WTC11 (cell line): ENCODE data around the gene RAB1B. TPM values are rescaled to one million over a fixed set of nuclear protein-coding genes. Genes with fewer than 3 reads are reported as not detected.

Source experiments
- ATAC-seq: fragments of 200-7000 bp; cut with Tn5 transposase; 2 replicates; pipeline ENCODE4 v1.10.0; 2021; ENCODE audit warnings: mild to moderate bottlenecking, moderate library complexity
- CTCF ChIA-PET: fragments of 300-600 bp; sonication (Branson Sonifier 250); formaldehyde crosslinking; loops from one replicate; lab custom pipeline; 2021; ENCODE audit warnings: antibody characterized with exemption; lab: Charles Lee
- POLR2A ChIA-PET: fragments of 350-600 bp; sonication (Branson Sonifier 250); formaldehyde crosslinking; loops from one replicate; lab custom pipeline; 2021; ENCODE audit warnings: antibody characterized with exemption; lab: Charles Lee
- DNase-seq: peaks from one replicate; pipeline ENCODE4 v3.0.0; 2021; ENCODE audit warnings: low spot score
- H3K27ac Mint-ChIP-seq: 2 replicates; pipeline ENCODE4 v1.8.0; 2021; ENCODE audit warnings: mixed read lengths
- H3K27me3 Mint-ChIP-seq: 2 replicates; pipeline ENCODE4 v1.8.0; 2021; ENCODE audit warnings: low read depth, mild to moderate bottlenecking, moderate library complexity, mixed read lengths
- H3K36me3 Mint-ChIP-seq: 2 replicates; pipeline ENCODE4 v1.8.0; 2021; ENCODE audit warnings: mixed read lengths
- H3K4me1 Mint-ChIP-seq: 2 replicates; pipeline ENCODE4 v1.8.0; 2022; ENCODE audit warnings: mixed read lengths
- H3K4me3 Mint-ChIP-seq: 2 replicates; pipeline ENCODE4 v1.8.0; 2021; ENCODE audit warnings: mild to moderate bottlenecking, moderate library complexity, mixed read lengths
- H3K9me3 Mint-ChIP-seq: 2 replicates; pipeline ENCODE4 v1.8.0; 2021; ENCODE audit warnings: mixed read lengths
- AFF4 ChIP-seq: sonication (generic); formaldehyde crosslinking; IDR thresholded peaks from 2 replicates; pipeline ENCODE4 v1.8.1; 2023; ENCODE audit warnings: mild to moderate bottlenecking, missing genetic modification reagents, borderline replicate concordance
- ETV6 ChIP-seq: sonication (generic); formaldehyde crosslinking; IDR thresholded peaks from 2 replicates; pipeline ENCODE4 v1.8.1; 2022; ENCODE audit warnings: mild to moderate bottlenecking, missing genetic modification reagents
- FOXK1 ChIP-seq: sonication (generic); formaldehyde crosslinking; IDR thresholded peaks from 2 replicates; pipeline ENCODE4 v1.8.0; 2022; ENCODE audit warnings: mild to moderate bottlenecking, moderate library complexity, missing genetic modification reagents
- FOXP4 ChIP-seq: sonication (generic); formaldehyde crosslinking; IDR thresholded peaks from 2 replicates; pipeline ENCODE4 v1.8.0; 2022; ENCODE audit warnings: mild to moderate bottlenecking, missing genetic modification reagents
- GABPB1 ChIP-seq: sonication (generic); formaldehyde crosslinking; IDR thresholded peaks from 2 replicates; pipeline ENCODE4 v1.8.1; 2023; ENCODE audit warnings: mild to moderate bottlenecking, missing genetic modification reagents
- GRHL2 ChIP-seq: fragments of 250-450 bp; sonication (Bioruptor Pico); IDR thresholded peaks from 2 replicates; pipeline ENCODE4 v1.8.0; 2022; ENCODE audit warnings: mild to moderate bottlenecking, moderate library complexity; ENCODE audit not compliant: insufficient replicate concordance, severe bottlenecking
- JAZF1 ChIP-seq: fragments of 250-450 bp; sonication (Bioruptor Pico); IDR thresholded peaks from 2 replicates; pipeline ENCODE4 v1.9.0; 2021; ENCODE audit warnings: moderate library complexity, mild to moderate bottlenecking, inconsistent platforms
- KAT7 ChIP-seq: sonication (generic); formaldehyde crosslinking; IDR thresholded peaks from 2 replicates; pipeline ENCODE4 v1.8.1; 2023; ENCODE audit warnings: missing genetic modification reagents, mild to moderate bottlenecking, borderline replicate concordance
- NR3C1 ChIP-seq: sonication (generic); formaldehyde crosslinking; conservative IDR thresholded peaks from 2 replicates; pipeline ENCODE4 v1.8.1; 2023; ENCODE audit warnings: low read depth, mild to moderate bottlenecking, missing genetic modification reagents
- RELA ChIP-seq: sonication (generic); formaldehyde crosslinking; IDR thresholded peaks from 2 replicates; pipeline ENCODE4 v1.8.1; 2022; ENCODE audit warnings: missing genetic modification reagents, mild to moderate bottlenecking, borderline replicate concordance
- RORB ChIP-seq: fragments of 250-450 bp; sonication (Bioruptor Pico); IDR thresholded peaks from 2 replicates; pipeline ENCODE4 v1.9.0; 2021; ENCODE audit warnings: mild to moderate bottlenecking
- SOX15 ChIP-seq: fragments of 250-450 bp; sonication (Bioruptor Pico); IDR thresholded peaks from 2 replicates; pipeline ENCODE4 v1.9.0; 2021; ENCODE audit warnings: mild to moderate bottlenecking
- TEAD4 ChIP-seq: sonication (generic); formaldehyde crosslinking; IDR thresholded peaks from 2 replicates; pipeline ENCODE4 v1.8.0; 2022; ENCODE audit warnings: mild to moderate bottlenecking, missing genetic modification reagents
- ZBTB21 ChIP-seq: sonication (generic); formaldehyde crosslinking; IDR thresholded peaks from 2 replicates; pipeline ENCODE4 v1.8.1; 2023; ENCODE audit warnings: mild to moderate bottlenecking, missing genetic modification reagents, borderline replicate concordance
- ZNF317 ChIP-seq: sonication (generic); formaldehyde crosslinking; IDR thresholded peaks from 2 replicates; pipeline ENCODE4 v1.8.1; 2023; ENCODE audit warnings: low read depth, mild to moderate bottlenecking, moderate library complexity, missing genetic modification reagents, borderline replicate concordance
- total RNA-seq: library from RNA; stranded (reverse); gene quantifications from 3 replicates; pipeline ENCODE4 v1.2.3, GENCODE V29; 2021
- TF ChIP-seq, protein P1 (sequence below): sonication (generic); formaldehyde crosslinking; IDR thresholded peaks from 2 replicates; pipeline ENCODE4 v1.8.0; 2022; ENCODE audit warnings: missing genetic modification reagents
- TF ChIP-seq, protein P2 (sequence below): fragments of 250-450 bp; sonication (Bioruptor Pico); conservative IDR thresholded peaks from 2 replicates; pipeline ENCODE4 v1.9.0; 2021; ENCODE audit warnings: mild to moderate bottlenecking
- TF ChIP-seq, protein P3 (sequence below): sonication (generic); formaldehyde crosslinking; conservative IDR thresholded peaks from 2 replicates; pipeline ENCODE4 v1.8.1; 2023; ENCODE audit warnings: mild to moderate bottlenecking, low read depth, missing genetic modification reagents, moderate library complexity
- TF ChIP-seq, protein P4 (sequence below): sonication (generic); formaldehyde crosslinking; IDR thresholded peaks from 2 replicates; pipeline ENCODE4 v1.8.0; 2022; ENCODE audit warnings: mild to moderate bottlenecking, missing genetic modification reagents
- TF ChIP-seq, protein P5 (sequence below): fragments of 250-450 bp; sonication (Bioruptor Pico); IDR thresholded peaks from 2 replicates; pipeline ENCODE4 v2.1.2; 2022; ENCODE audit warnings: mild to moderate bottlenecking, moderate library complexity

RAB1B gene
- total RNA-seq, 1 experiment from 2014 or later, result 125 TPM

DNA sequence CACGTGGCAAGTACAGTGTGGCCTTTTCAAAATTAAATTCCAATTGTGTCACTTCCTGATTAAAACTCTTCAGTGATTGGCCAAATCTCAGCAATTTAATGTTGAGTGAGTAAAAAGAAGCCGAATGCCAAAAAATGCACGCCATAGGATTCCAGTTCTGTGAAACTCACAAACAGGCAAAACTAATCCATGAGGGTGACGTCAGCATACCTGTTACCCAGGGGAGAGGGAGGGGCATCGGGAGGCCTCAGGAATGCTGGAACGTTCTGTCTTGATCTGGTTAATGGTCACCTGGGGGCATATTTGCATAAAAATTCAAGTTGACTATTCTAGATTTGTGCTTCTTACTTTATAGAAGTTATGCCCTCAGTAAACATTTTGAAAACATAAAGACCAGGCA lies 39.9 kb upstream of the RAB1B start (continued):
- no peak for TF ChIP-seq NR3C1
- TF ChIP-seq, protein P1, sequence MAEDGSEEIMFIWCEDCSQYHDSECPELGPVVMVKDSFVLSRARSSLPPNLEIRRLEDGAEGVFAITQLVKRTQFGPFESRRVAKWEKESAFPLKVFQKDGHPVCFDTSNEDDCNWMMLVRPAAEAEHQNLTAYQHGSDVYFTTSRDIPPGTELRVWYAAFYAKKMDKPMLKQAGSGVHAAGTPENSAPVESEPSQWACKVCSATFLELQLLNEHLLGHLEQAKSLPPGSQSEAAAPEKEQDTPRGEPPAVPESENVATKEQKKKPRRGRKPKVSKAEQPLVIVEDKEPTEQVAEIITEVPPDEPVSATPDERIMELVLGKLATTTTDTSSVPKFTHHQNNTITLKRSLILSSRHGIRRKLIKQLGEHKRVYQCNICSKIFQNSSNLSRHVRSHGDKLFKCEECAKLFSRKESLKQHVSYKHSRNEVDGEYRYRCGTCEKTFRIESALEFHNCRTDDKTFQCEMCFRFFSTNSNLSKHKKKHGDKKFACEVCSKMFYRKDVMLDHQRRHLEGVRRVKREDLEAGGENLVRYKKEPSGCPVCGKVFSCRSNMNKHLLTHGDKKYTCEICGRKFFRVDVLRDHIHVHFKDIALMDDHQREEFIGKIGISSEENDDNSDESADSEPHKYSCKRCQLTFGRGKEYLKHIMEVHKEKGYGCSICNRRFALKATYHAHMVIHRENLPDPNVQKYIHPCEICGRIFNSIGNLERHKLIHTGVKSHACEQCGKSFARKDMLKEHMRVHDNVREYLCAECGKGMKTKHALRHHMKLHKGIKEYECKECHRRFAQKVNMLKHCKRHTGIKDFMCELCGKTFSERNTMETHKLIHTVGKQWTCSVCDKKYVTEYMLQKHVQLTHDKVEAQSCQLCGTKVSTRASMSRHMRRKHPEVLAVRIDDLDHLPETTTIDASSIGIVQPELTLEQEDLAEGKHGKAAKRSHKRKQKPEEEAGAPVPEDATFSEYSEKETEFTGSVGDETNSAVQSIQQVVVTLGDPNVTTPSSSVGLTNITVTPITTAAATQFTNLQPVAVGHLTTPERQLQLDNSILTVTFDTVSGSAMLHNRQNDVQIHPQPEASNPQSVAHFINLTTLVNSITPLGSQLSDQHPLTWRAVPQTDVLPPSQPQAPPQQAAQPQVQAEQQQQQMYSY (CRISPR knock-in tag), result no peak
- no peak for TF ChIP-seq RELA (CRISPR knock-in tag)
- no peak for TF ChIP-seq SOX15 (CRISPR knock-in tag)
- TF ChIP-seq TEAD4 (CRISPR knock-in tag), result no peak
- no peak for TF ChIP-seq GABPB1
- TF ChIP-seq GRHL2, result no peak
- TF ChIP-seq ETV6, result no peak
- TF ChIP-seq ZBTB21 (CRISPR knock-in tag), result no peak
- TF ChIP-seq, protein P2, sequence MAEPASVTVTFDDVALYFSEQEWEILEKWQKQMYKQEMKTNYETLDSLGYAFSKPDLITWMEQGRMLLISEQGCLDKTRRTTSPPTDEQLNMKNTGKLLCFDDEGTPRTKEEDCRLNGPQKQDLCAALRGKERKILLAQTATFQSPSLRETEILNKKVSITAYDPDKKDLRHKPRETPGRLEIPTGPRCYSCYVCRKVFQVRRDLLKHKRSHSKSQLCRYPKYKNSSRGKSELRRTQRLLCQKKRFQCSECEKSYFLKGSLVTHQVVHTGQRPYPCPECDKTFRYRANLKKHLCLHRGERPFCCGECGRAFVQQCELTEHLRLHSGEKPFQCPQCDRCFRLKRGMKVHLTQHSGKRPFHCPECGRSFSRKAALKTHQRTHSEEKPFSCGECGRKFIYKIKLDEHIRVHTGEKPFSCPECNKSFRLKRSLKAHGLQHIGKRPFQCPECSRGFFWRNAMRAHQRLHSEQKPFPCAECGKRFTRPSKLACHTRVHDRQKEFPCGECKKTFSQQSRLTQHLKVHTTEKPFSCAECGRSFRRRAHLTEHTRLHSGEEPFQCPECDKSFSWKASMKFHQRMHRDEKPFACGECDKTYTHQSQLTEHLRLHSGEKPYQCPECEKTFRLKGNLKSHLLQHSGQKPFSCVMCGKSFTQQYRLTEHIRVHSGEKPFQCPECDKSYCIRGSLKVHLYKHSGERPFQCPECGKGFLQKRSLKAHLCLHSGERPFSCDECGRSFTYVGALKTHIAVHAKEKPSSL (CRISPR knock-in tag), result no peak
- TF ChIP-seq, protein P3, sequence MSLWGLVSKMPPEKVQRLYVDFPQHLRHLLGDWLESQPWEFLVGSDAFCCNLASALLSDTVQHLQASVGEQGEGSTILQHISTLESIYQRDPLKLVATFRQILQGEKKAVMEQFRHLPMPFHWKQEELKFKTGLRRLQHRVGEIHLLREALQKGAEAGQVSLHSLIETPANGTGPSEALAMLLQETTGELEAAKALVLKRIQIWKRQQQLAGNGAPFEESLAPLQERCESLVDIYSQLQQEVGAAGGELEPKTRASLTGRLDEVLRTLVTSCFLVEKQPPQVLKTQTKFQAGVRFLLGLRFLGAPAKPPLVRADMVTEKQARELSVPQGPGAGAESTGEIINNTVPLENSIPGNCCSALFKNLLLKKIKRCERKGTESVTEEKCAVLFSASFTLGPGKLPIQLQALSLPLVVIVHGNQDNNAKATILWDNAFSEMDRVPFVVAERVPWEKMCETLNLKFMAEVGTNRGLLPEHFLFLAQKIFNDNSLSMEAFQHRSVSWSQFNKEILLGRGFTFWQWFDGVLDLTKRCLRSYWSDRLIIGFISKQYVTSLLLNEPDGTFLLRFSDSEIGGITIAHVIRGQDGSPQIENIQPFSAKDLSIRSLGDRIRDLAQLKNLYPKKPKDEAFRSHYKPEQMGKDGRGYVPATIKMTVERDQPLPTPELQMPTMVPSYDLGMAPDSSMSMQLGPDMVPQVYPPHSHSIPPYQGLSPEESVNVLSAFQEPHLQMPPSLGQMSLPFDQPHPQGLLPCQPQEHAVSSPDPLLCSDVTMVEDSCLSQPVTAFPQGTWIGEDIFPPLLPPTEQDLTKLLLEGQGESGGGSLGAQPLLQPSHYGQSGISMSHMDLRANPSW (CRISPR knock-in tag), result no peak
- TF ChIP-seq, protein P4, sequence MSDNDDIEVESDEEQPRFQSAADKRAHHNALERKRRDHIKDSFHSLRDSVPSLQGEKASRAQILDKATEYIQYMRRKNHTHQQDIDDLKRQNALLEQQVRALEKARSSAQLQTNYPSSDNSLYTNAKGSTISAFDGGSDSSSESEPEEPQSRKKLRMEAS (CRISPR knock-in tag), result no peak
- TF ChIP-seq, all 79 proteins: peak for 0

DNA sequence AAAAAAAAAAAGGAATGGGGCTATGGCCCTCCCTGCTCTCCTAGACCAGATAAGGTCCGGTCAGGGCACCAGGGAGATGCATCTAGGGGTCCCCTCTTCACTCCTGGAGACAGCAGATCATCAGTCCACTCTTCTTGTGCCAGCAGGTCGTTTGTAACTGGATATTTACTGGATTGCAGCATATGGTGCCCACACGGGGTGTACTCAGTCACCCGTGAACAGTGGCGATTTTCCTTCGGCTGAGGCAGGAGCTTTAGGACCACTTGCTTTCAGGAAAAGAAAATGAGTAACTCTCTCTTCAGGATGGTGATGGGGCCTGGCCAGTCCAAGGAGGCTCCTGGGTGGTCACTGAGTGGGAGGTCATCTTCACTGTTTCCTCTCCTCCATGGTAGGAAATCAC lies 38.3 kb upstream of the RAB1B start:
- no peaks in the 10 kb centered on the region for H3K36me3 Mint-ChIP-seq
- peaks cover 19% of the 10 kb centered on the region for H3K4me1 Mint-ChIP-seq
- peak overlapping the region; percentile 63 for H3K27ac Mint-ChIP-seq
- no peak overlapping the region for H3K4me3 Mint-ChIP-seq
- ChIA-PET CTCF (no interaction called here), POLR2A (no interaction called here)
- H3K9me3 Mint-ChIP-seq, result no peaks in the 10 kb centered on the region
- H3K27me3 Mint-ChIP-seq, result no peaks in the 10 kb centered on the region
- ATAC-seq (no peak), DNase-seq (no peak)
- TF ChIP-seq RORB (CRISPR knock-in tag) (no peak), AFF4 (CRISPR knock-in tag) (no peak), ZNF317 (CRISPR knock-in tag) (no peak), FOXP4 (no peak), FOXK1 (no peak), JAZF1 (CRISPR knock-in tag) (no peak), KAT7 (CRISPR knock-in tag) (no peak)
- TF ChIP-seq, protein P5, sequence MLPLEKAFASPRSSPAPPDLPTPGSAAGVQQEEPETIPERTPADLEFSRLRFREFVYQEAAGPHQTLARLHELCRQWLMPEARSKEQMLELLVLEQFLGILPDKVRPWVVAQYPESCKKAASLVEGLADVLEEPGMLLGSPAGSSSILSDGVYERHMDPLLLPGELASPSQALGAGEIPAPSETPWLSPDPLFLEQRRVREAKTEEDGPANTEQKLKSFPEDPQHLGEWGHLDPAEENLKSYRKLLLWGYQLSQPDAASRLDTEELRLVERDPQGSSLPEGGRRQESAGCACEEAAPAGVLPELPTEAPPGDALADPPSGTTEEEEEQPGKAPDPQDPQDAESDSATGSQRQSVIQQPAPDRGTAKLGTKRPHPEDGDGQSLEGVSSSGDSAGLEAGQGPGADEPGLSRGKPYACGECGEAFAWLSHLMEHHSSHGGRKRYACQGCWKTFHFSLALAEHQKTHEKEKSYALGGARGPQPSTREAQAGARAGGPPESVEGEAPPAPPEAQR (CRISPR knock-in tag), result no peak
